Sciatic nerve (tissue), 2 donors: ENCODE measurements around the gene PRLHR. TPM values are rescaled to one million over a fixed set of nuclear protein-coding genes. Genes with fewer than 3 reads are reported as not detected.

Experiments used
- ATAC-seq: fragments of 200-7000 bp; cut with Tn5 transposase; one replicate; pipeline ENCODE4 v1.9.1; 2020; ENCODE audit warnings: mild to moderate bottlenecking, moderate library complexity
- DNase-seq: peaks from one replicate; pipeline ENCODE4 v3.0.0-alpha.2; 2020; ENCODE audit warnings: low spot score
- intact Hi-C: fragments of 100-400 bp; cut with DNase I; formaldehyde crosslinking; loops from one replicate; pipeline ENCODE4 v1.14.2; 2022
- total RNA-seq: library from RNA; stranded (reverse); fragmentation: NEBNext Ultra II Directional; extraction: Animal tissue kit (Norgen Biotek cat#: 25700); gene quantifications from one replicate; pipeline ENCODE4 v1.2.1, GENCODE V29; 2021
- donor health status: DM: no; HTN: no; CAD: no.
- donor health status: DM: no; HTN: no; CAD: no.

Gene PRLHR
- total RNA-seq, 1 donor from 2014 or later, result not detected

DNA sequence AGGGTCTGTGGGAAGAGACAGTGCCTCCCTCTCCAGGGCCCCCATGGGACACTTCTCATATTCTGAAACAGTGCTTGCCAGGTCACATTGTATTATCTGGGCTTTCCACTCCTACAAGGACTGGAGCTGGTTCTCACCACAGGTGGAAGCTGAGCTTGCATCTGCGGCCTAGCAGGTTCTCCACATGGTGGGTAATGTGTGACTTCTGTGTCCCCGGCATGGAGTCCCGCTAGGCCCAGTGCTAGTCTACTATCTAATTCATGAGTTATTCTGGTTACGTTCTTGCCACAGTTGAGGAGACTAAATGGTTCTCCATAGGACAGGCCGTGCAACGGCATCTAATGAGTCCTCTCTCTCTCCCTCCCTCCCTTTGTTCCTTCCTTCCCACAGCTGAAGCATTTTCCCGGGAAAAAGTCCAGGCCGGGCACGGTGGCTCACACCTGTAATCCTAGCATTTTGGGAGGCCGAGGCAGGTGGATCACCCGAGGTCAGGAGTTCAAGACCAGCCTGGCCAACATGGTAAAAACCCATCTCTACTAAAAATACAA lies 27.7 kb downstream of the PRLHR start:
- ATAC-seq (no peak), DNase-seq (no peak)
- intact Hi-C loops, result loop anchor here (10.0 kb wide), 1 partner anchor 147 kb away; no protein-coding TSS in a partner anchor

- no peak for DNase-seq
- intact Hi-C loops, result loop anchor here (10.0 kb wide), 1 partner anchor 148 kb away; no protein-coding TSS in a partner anchor
- no peak for ATAC-seq
These were observed 28.5 kb downstream of the PRLHR start for GRCh38 chr10:118566911-118567310.

DNA sequence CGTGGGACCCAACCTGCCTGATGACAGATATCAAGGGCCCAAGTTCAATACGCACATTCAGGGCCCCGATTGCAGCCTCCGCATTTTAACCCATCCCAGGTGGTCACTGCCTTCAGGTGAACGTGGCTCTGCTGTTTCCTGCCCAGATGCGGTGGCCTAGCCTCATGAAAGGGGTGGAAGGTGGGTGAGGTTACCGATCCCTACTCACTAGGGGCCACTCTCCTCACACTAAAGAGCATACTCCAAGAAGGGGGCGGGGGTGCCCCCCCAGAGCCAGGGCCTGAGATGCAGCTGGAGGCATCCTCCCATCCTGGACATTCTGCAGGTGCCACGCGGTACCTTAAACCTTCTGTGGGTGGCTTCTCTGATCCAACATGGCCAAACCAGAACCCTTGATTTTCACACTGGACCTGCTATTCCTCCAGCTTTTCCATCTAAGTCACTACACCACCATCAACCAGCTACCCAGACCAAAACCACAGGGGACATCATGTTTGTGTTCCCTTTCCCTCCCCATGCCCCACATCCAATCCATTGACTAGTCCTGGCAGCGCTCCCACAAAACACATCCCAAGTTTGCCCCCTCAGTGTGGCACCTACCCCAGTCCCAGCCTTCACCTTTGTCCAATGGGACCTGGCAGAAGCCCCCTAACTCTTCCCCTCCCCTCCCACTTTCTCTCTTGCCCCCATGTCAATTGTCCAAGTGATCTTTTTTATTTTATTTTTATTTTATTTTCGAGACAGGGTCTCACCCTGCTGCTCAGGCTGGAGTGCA lies 30.0 kb downstream of the PRLHR start:
- ATAC-seq, result no peak
- no peak for DNase-seq
- intact Hi-C loops, result loop anchor here (10.0 kb wide), 1 partner anchor 149 kb away; no protein-coding TSS in a partner anchor

GRCh38 chr10:118564652-118565051 lies 30.8 kb downstream of the PRLHR start:
- intact Hi-C loops, result loop anchor here (10.0 kb wide), 1 partner anchor 150 kb away; no protein-coding TSS in a partner anchor
- DNase-seq (no peak), ATAC-seq (peak; percentile 23)

DNA sequence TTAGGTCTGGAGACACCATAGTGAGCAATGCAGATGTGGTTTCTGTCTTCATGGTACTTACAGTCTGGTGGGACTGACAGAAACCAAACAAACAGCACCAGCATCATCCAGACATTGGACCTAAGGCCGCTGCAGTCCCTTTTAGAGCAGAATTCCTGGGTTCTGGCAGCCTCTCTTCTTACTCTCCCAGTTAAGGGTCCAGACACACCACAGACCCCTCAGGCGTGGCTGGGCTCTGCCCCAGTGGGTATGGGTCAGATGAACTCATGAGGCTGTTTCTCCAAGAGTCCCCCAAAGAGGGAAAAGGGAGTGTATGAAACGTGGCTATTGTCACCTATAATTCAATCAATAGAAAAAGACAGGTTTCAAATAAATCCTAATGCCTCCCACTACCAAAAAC lies 31.3 kb downstream of the PRLHR start:
- ATAC-seq (no peak), DNase-seq (no peak)
- intact Hi-C loops, result loop anchor here (10.0 kb wide), 1 partner anchor 151 kb away; no protein-coding TSS in a partner anchor

DNA sequence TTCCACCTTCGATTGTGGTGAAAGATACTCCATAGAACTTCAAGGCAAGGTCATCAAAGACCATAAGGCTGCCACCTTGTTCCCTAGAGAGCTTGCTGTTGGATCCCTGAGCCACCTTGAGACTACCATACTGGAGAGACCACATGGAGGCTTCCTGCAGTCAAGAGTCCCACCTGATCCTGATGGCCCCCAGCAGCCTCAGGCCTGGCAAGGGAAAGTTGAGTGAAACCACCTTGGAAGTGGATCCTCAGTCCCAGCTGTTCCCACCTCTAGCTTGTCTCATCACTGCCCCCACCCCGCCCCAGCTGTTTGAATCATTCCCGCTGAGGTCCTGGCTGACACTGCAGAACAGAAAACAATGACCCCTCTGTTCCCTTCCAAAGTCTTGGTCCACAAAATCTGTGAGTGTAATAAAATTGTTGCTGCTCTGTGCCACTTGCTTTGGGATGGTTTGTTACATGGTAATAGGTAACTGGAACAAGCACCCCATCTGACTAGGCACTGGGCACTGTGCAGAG lies 32.0 kb downstream of the PRLHR start:
- intact Hi-C loops, result loop anchor here (10.0 kb wide), 1 partner anchor 151 kb away; no protein-coding TSS in a partner anchor
- DNase-seq (no peak), ATAC-seq (no peak)

GRCh38 chr10:118562851-118563250 lies 32.6 kb downstream of the PRLHR start:
- ATAC-seq, result peak; percentile 49
- intact Hi-C loops, result loop anchor here (10.0 kb wide), 1 partner anchor 152 kb away; no protein-coding TSS in a partner anchor
- no peak for DNase-seq

DNA sequence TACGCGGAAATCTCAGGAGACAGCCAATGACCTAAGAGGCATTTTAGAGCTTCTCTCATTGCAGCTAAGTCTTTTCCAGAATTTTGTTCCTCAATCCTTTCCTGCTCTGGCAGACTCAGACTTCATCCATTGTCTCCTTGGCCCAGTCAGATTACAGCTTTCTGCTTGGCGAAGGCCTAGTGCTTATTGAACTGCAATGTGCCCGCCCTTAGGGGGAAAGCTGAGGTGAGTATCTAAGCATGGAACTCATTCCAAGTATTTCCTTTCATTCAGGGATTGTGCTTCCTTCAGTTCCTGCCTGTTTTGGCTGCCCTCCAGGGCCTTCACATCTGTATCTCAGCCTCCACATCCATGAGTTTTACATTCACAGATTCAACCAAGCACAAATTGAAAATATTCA lies 37.5 kb downstream of the PRLHR start:
- DNase-seq (no peak), ATAC-seq (no peak)
- intact Hi-C loops, result no loop called here

DNA sequence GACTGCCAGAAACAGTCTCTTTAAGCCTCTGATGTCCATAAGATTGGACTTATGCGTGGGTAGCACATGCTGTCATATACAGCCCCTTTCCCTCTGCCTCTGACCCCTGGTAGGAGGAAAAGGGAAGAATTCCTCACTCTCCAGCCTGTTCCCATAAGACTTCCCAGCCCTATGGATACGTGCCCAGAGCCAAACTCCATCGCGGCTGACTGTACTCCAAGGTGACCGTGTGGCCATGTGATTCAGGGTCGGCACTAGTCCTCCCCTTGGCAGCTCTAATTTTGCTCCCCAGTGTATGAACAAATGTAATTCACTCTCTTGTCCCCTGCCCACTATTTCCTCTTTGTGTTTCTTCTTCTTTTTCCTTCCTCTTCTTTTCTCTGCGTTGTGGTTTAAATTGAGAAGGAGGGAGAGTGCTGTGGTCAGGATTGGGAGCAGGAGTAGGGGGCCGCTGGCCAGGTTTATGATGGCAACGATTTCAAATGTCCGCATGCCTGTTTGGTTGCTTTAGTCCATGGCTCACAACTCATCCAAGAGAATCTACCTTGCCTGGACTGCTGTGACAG lies 43.8 kb downstream of the PRLHR start:
- ATAC-seq, result peak; percentile 42
- intact Hi-C loops, result no loop called here
- DNase-seq, result no peak

- intact Hi-C loops, result no loop called here
- DNase-seq (no peak), ATAC-seq (no peak)
These were observed 48.2 kb downstream of the PRLHR start for GRCh38 chr10:118547282-118547681.

GRCh38 chr10:118546479-118546878 lies 49.0 kb downstream of the PRLHR start:
- intact Hi-C loops, result no loop called here
- ATAC-seq (no peak), DNase-seq (no peak)

DNA sequence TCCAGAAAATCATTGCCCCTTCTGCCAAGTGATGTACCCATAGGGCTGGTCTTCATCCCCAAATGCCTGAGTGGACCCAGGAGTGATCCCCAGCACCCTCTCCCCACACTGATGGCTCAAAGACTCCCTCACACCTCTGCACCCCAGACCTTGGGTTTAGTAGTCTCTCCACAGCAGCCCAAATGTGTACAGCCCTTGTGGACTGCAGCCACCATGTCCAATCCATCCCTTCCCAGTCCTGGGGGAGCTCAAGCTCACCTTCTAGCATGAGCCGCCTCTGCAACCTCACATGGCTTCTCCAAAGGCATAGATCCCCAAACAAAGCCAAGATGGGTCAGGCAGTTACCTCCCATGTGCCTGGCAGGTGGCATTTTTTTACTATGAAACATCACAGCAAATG lies 50.1 kb downstream of the PRLHR start:
- ATAC-seq (no peak), DNase-seq (no peak)
- intact Hi-C loops, result no loop called here

GRCh38 chr10:118544401-118544948 lies 51.0 kb downstream of the PRLHR start:
- intact Hi-C loops, result no loop called here
- ATAC-seq, result no peak
- no peak for DNase-seq

GRCh38 chr10:118543714-118544400 lies 51.6 kb downstream of the PRLHR start:
- DNase-seq, result no peak
- ATAC-seq, result peak; percentile 15
- intact Hi-C loops, result no loop called here

- intact Hi-C loops, result no loop called here
- DNase-seq (no peak), ATAC-seq (no peak)
These were observed 52.7 kb downstream of the PRLHR start for GRCh38 chr10:118542745-118543144.

DNA sequence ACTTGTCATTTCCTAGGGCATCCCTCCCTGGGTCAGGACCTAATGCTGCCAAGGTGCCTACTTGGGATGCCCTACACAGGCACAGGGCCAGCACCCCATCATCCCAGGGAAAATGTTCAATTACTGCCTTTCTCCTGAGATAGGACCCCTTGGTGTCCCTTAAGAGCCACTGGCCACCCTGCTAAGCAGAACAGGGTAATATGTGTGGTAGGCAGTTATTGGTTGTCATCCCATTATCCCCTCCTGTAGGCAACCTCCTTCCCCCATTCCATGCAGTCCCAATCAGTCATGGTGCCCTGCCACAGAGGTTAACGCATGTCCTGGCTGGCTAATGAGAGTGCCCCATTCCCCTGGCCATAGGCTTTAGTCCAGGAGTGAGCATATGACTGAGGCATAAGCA lies 53.2 kb downstream of the PRLHR start:
- ATAC-seq (no peak), DNase-seq (no peak)
- intact Hi-C loops, result no loop called here

DNA sequence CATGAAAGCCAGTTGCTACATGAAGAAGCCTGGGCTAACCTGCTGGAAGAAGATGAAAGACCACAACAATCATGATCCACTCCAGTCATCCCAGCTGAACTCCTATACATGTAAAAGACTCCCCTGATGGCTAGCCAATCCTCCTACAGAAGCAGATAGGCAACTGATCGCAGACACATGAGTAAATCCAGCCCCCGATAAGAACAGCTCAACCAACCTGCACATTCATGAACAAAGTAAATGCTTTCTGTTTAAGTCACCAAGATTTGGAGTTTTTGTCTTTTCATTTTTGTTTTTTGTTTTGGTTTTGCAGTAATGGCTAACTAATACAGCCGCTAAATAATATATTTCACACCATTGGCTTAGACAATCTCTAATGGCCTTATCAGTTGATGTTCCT lies 53.7 kb downstream of the PRLHR start:
- DNase-seq, result no peak
- no peak for ATAC-seq
- intact Hi-C loops, result no loop called here
